ENCODE data around the gene WNT5B. TPM values are rescaled to one million over a fixed set of nuclear protein-coding genes. Genes with fewer than 3 reads are reported as not detected.

WNT5B gene
- 74.9 TPM for polyA plus RNA-seq (2013, experiment 1 of 2)
- polyA plus RNA-seq (2013, experiment 2 of 2), result 74.2 TPM

- H4K91ac ChIP-seq (ENCODE audit: low read depth, low read length, poor library complexity), result no peak within 1 kb of the TSS
- peak within 1 kb of the TSS; percentile 26 for H2AK5ac ChIP-seq (ENCODE audit: low read depth, low read length)
- no peak within 1 kb of the TSS for H3K4ac ChIP-seq (ENCODE audit: low read length)
- H3K9ac ChIP-seq (ENCODE audit: low read depth, low read length, poor library complexity), result peak within 1 kb of the TSS; percentile 60
- peaks cover 0 to 76% (median 25%) of the 10 kb centered on the region in 3 experiments for H3K27me3 ChIP-seq (ENCODE audit: control insufficient read depth in 3 of 3, insufficient read depth in 3 of 3, low read depth in 1 of 3, low read length in 3 of 3)
- H2BK12ac ChIP-seq (ENCODE audit: low read length), result no peak within 1 kb of the TSS
- H3K4me1 ChIP-seq (ENCODE audit: control insufficient read depth in 2 of 2, insufficient read depth in 1 of 2, low read depth in 1 of 2, low read length in 2 of 2), result peaks cover 19 to 31% of the 10 kb centered on the region in 2 donors
- no peak within 1 kb of the TSS for H4K8ac ChIP-seq (ENCODE audit: low read depth, low read length)
- H2BK15ac ChIP-seq (ENCODE audit: low read length), result no peak within 1 kb of the TSS
- peak within 1 kb of the TSS; percentile 18 to 61 for H3K4me3 ChIP-seq (ENCODE audit: low read length in 2 of 2)
- H3K18ac ChIP-seq (ENCODE audit: low read length), result peak within 1 kb of the TSS; percentile 86
- peaks cover 0 to 22% of the 10 kb centered on the region in 2 donors for H3K36me3 ChIP-seq (replicated peaks in 1 of 2; ENCODE audit: control insufficient read depth in 2 of 2, insufficient read depth in 2 of 2, low read length in 2 of 2)
- peak within 1 kb of the TSS; percentile 26 for H3K23ac ChIP-seq (ENCODE audit: low read depth, low read length, poor library complexity)
- no CpG with 5 or more reads among the region's 17 CpGs for WGBS, 2 donors (ENCODE audit: extremely low coverage in 2 of 2, insufficient read length in 2 of 2, insufficient replicate concordance in 1 of 2)
- peak within 1 kb of the TSS; percentile 33 for H3K14ac ChIP-seq (ENCODE audit: low read length)
- H3K27ac ChIP-seq (replicated peaks; ENCODE audit: low read length), result no peak within 1 kb of the TSS
- no peak for DNase-seq (ENCODE audit: low spot score)
- H2BK120ac ChIP-seq (ENCODE audit: low read depth, low read length), result no peak within 1 kb of the TSS
- peak within 1 kb of the TSS; percentile 80 for H2AFZ ChIP-seq (ENCODE audit: low read length)
- no peak within 1 kb of the TSS for H2BK5ac ChIP-seq (ENCODE audit: low read length)
- H3K4me2 ChIP-seq (ENCODE audit: insufficient read depth, low read length, poor library complexity, severe bottlenecking), result peak within 1 kb of the TSS; percentile 78
- no peaks in the 10 kb centered on the region for H3K79me1 ChIP-seq (ENCODE audit: low read depth, low read length)
- H3K9me3 ChIP-seq (replicated peaks in 1 of 2; ENCODE audit: control insufficient read depth in 2 of 2, insufficient read depth in 1 of 2, low read depth in 1 of 2, low read length in 2 of 2), result no peaks in the 10 kb centered on the region
These were observed at the start of gene WNT5B for GRCh38 chr12:1628666-1629337. WNT5B (plus strand) TSS chr12:1629231; CDS start chr12:1631355, 2,124 bp downstream.

- no peak overlapping the region for H2AFZ ChIP-seq (ENCODE audit: low read length)
- peaks cover 0 to 70% (median 0%) of the 10 kb centered on the region in 3 experiments for H3K27me3 ChIP-seq (ENCODE audit: control insufficient read depth in 3 of 3, insufficient read depth in 3 of 3, low read depth in 1 of 3, low read length in 3 of 3)
- H2BK5ac ChIP-seq (ENCODE audit: low read length), result no peak overlapping the region
- no peak overlapping the region for H3K4me3 ChIP-seq (ENCODE audit: low read length in 2 of 2)
- peak overlapping the region; percentile 61 for H3K18ac ChIP-seq (ENCODE audit: low read length)
- H2AK5ac ChIP-seq (ENCODE audit: low read depth, low read length), result no peak overlapping the region
- peaks cover 3% of the 10 kb centered on the region for H3K79me1 ChIP-seq (ENCODE audit: low read depth, low read length)
- peaks cover 23 to 52% of the 10 kb centered on the region in 2 donors for H3K4me1 ChIP-seq (ENCODE audit: control insufficient read depth in 2 of 2, insufficient read depth in 1 of 2, low read depth in 1 of 2, low read length in 2 of 2)
- no peak overlapping the region for H3K9ac ChIP-seq (ENCODE audit: low read depth, low read length, poor library complexity)
- DNase-seq (ENCODE audit: low spot score), result peak; percentile 91
- no peak overlapping the region for H2BK15ac ChIP-seq (ENCODE audit: low read length)
- peaks cover 0 to 2% of the 10 kb centered on the region in 2 donors for H3K36me3 ChIP-seq (replicated peaks in 1 of 2; ENCODE audit: control insufficient read depth in 2 of 2, insufficient read depth in 2 of 2, low read length in 2 of 2)
- no peak overlapping the region for H4K91ac ChIP-seq (ENCODE audit: low read depth, low read length, poor library complexity)
- H4K8ac ChIP-seq (ENCODE audit: low read depth, low read length), result no peak overlapping the region
- H3K27ac ChIP-seq (replicated peaks; ENCODE audit: low read length), result peak overlapping the region; percentile 98
- no peak overlapping the region for H2BK120ac ChIP-seq (ENCODE audit: low read depth, low read length)
- H2BK12ac ChIP-seq (ENCODE audit: low read length), result no peak overlapping the region
- H3K4me2 ChIP-seq (ENCODE audit: insufficient read depth, low read length, poor library complexity, severe bottlenecking), result peak overlapping the region; percentile 41
- H3K14ac ChIP-seq (ENCODE audit: low read length), result no peak overlapping the region
- no peaks in the 10 kb centered on the region for H3K9me3 ChIP-seq (replicated peaks in 1 of 2; ENCODE audit: control insufficient read depth in 2 of 2, insufficient read depth in 1 of 2, low read depth in 1 of 2, low read length in 2 of 2)
- no peak overlapping the region for H3K4ac ChIP-seq (ENCODE audit: low read length)
- H3K23ac ChIP-seq (ENCODE audit: low read depth, low read length, poor library complexity), result no peak overlapping the region
- WGBS, 2 donors (ENCODE audit: extremely low coverage in 2 of 2, insufficient read length in 2 of 2, insufficient replicate concordance in 1 of 2), result no CpG with 5 or more reads among the region's 11 CpGs
These were observed 49.2 kb upstream of the WNT5B start for GRCh38 chr12:1579651-1580435.

GRCh38 chr12:1580526-1580925 is 48.5 kb upstream of the WNT5B start:
- peak overlapping the region; percentile 100 for H3K27ac ChIP-seq (replicated peaks; ENCODE audit: low read length)
- H3K4me3 ChIP-seq (ENCODE audit: low read length in 2 of 2), result no peak overlapping the region
- no peak overlapping the region for H3K4ac ChIP-seq (ENCODE audit: low read length)
- no peak overlapping the region for H2BK15ac ChIP-seq (ENCODE audit: low read length)
- H3K9ac ChIP-seq (ENCODE audit: low read depth, low read length, poor library complexity), result no peak overlapping the region
- no peak overlapping the region for H3K23ac ChIP-seq (ENCODE audit: low read depth, low read length, poor library complexity)
- H3K18ac ChIP-seq (ENCODE audit: low read length), result peak overlapping the region; percentile 86
- no CpG with 5 or more reads among the region's 3 CpGs for WGBS, 2 donors (ENCODE audit: extremely low coverage in 2 of 2, insufficient read length in 2 of 2, insufficient replicate concordance in 1 of 2)
- peaks cover 0 to 66% (median 0%) of the 10 kb centered on the region in 3 experiments for H3K27me3 ChIP-seq (ENCODE audit: control insufficient read depth in 3 of 3, insufficient read depth in 3 of 3, low read depth in 1 of 3, low read length in 3 of 3)
- peak; percentile 95 for DNase-seq (ENCODE audit: low spot score)
- no peak overlapping the region for H2AFZ ChIP-seq (ENCODE audit: low read length)
- peaks cover 23 to 48% of the 10 kb centered on the region in 2 donors for H3K4me1 ChIP-seq (ENCODE audit: control insufficient read depth in 2 of 2, insufficient read depth in 1 of 2, low read depth in 1 of 2, low read length in 2 of 2)
- H2AK5ac ChIP-seq (ENCODE audit: low read depth, low read length), result no peak overlapping the region
- no peak overlapping the region for H3K14ac ChIP-seq (ENCODE audit: low read length)
- H2BK5ac ChIP-seq (ENCODE audit: low read length), result no peak overlapping the region
- no peak overlapping the region for H2BK12ac ChIP-seq (ENCODE audit: low read length)
- H3K4me2 ChIP-seq (ENCODE audit: insufficient read depth, low read length, poor library complexity, severe bottlenecking), result peak overlapping the region; percentile 41
- no peak overlapping the region for H4K91ac ChIP-seq (ENCODE audit: low read depth, low read length, poor library complexity)
- H2BK120ac ChIP-seq (ENCODE audit: low read depth, low read length), result peak overlapping the region; percentile 7
- H3K9me3 ChIP-seq (replicated peaks in 1 of 2; ENCODE audit: control insufficient read depth in 2 of 2, insufficient read depth in 1 of 2, low read depth in 1 of 2, low read length in 2 of 2), result no peaks in the 10 kb centered on the region
- H3K79me1 ChIP-seq (ENCODE audit: low read depth, low read length), result peaks cover 3% of the 10 kb centered on the region
- H4K8ac ChIP-seq (ENCODE audit: low read depth, low read length), result no peak overlapping the region
- H3K36me3 ChIP-seq (replicated peaks in 1 of 2; ENCODE audit: control insufficient read depth in 2 of 2, insufficient read depth in 2 of 2, low read length in 2 of 2), result peaks cover 0 to 2% of the 10 kb centered on the region in 2 donors

All from neuronal stem cell (in vitro differentiated cells).